HepG2 (cell line): ENCODE results near the gene WNK4. TPM values are rescaled to one million over a fixed set of nuclear protein-coding genes. Genes with fewer than 3 reads are reported as not detected.
A peak's percentile ranks its signal among the peaks of the same experiment; 100 is the strongest.

ENCODE experiments used
- AKAP8 ChIP-seq: sonication (generic); formaldehyde crosslinking; IDR thresholded peaks from 2 replicates; pipeline ENCODE4 v1.5.1; 2020; ENCODE audit warnings: mild to moderate bottlenecking, missing genetic modification reagents
- ELF1 ChIP-seq: sonication (generic); formaldehyde crosslinking; IDR thresholded peaks from 2 replicates; pipeline ENCODE4 v1.4.0; 2020; ENCODE audit warnings: missing genetic modification reagents
- GATAD1 ChIP-seq: IDR thresholded peaks from 2 replicates; pipeline ENCODE4 v1.6.1; 2016; ENCODE audit warnings: missing genetic modification reagents, missing compliant biosample characterization
- HMG20A ChIP-seq: IDR thresholded peaks from 2 replicates; pipeline ENCODE4 v1.6.1; 2016; ENCODE audit warnings: borderline replicate concordance
- JDP2 ChIP-seq: sonication (generic); formaldehyde crosslinking; IDR thresholded peaks from 2 replicates; pipeline ENCODE4 v1.8.1; 2022; ENCODE audit warnings: missing genetic modification reagents, borderline replicate concordance
- KLF9 ChIP-seq: IDR thresholded peaks from 2 replicates; pipeline ENCODE4 v1.6.1; 2016; ENCODE audit warnings: low read depth
- NCOA5 ChIP-seq: sonication (generic); formaldehyde crosslinking; IDR thresholded peaks from 2 replicates; pipeline ENCODE4 v1.4.0; 2020; ENCODE audit warnings: missing genetic modification reagents
- RARA ChIP-seq: IDR thresholded peaks from 2 replicates; pipeline ENCODE4 v1.6.1; 2016; ENCODE audit warnings: missing genetic modification reagents, missing compliant biosample characterization
- RBFOX2 ChIP-seq: fragments of 200-400 bp; formaldehyde crosslinking; IDR thresholded peaks from 2 replicates; pipeline ENCODE4 v1.6.1; 2017; ENCODE audit warnings: low read depth, mild to moderate bottlenecking, low read length
- SIN3B ChIP-seq: fragments of 150-350 bp; IDR thresholded peaks from 2 replicates; pipeline ENCODE4 v1.6.1; 2014; ENCODE audit warnings: low read length
- SMYD3 ChIP-seq: sonication (generic); formaldehyde crosslinking; IDR thresholded peaks from 2 replicates; pipeline ENCODE4 v1.8.1; 2023; ENCODE audit warnings: mild to moderate bottlenecking, missing genetic modification reagents
- ZFYVE20 ChIP-seq: sonication (generic); formaldehyde crosslinking; IDR thresholded peaks from 2 replicates; pipeline ENCODE4 v1.8.0; 2023; ENCODE audit warnings: low read depth, mild to moderate bottlenecking, moderate library complexity, missing genetic modification reagents, borderline replicate concordance
- ZIK1 ChIP-seq: sonication (generic); formaldehyde crosslinking; IDR thresholded peaks from 2 replicates; pipeline ENCODE4 v1.5.0; 2020; ENCODE audit warnings: mild to moderate bottlenecking, low read depth, missing genetic modification reagents, borderline replicate concordance
- ZNF446 ChIP-seq: sonication (generic); formaldehyde crosslinking; IDR thresholded peaks from 2 replicates; pipeline ENCODE4 v1.5.0; 2020; ENCODE audit warnings: mild to moderate bottlenecking, missing genetic modification reagents
- ZNF460 ChIP-seq: sonication (generic); formaldehyde crosslinking; IDR thresholded peaks from 2 replicates; pipeline ENCODE4 v1.5.1; 2020; ENCODE audit warnings: missing genetic modification reagents, mild to moderate bottlenecking, borderline replicate concordance
- ZNF547 ChIP-seq: sonication (generic); formaldehyde crosslinking; IDR thresholded peaks from 2 replicates; pipeline ENCODE4 v1.5.1; 2020; ENCODE audit warnings: mild to moderate bottlenecking, missing genetic modification reagents
- ZNF644 ChIP-seq: IDR thresholded peaks from 2 replicates; pipeline ENCODE4 v1.6.1; 2016; ENCODE audit warnings: low read depth
- ZNF709 ChIP-seq: sonication (generic); formaldehyde crosslinking; IDR thresholded peaks from 2 replicates; pipeline ENCODE4 v1.5.0; 2020; ENCODE audit warnings: mild to moderate bottlenecking, missing genetic modification reagents
- ZNF75D ChIP-seq: sonication (generic); formaldehyde crosslinking; IDR thresholded peaks from 2 replicates; pipeline ENCODE4 v1.8.1; 2023; ENCODE audit warnings: missing genetic modification reagents, mild to moderate bottlenecking, borderline replicate concordance
- polyA plus RNA-seq, 8 experiments: library from polyadenylated mRNA; depleted of rRNA in 3 of 8; stranded (reverse) in 7 of 8; unstranded in 1 of 8; fragments of >200 nt; fragmentation: Illumina TruSeq in 4 of 8; extraction: Trizol in 4 of 8; gene quantifications; 2 replicates each; pipeline versions ENCODE4 v1.2.1 to v1.2.3, GENCODE V29; 2011 to 2016; ENCODE audit warnings: low read depth in 4 of 8, missing spikeins in 1 of 8, mixed read lengths in 1 of 8; ENCODE audit not compliant: insufficient read depth in 1 of 8
- total RNA-seq, 5 experiments: library from RNA; depleted of rRNA; stranded (reverse); fragments of >200 nt; fragmentation: Illumina TruSeq; extraction: Trizol; gene quantifications; 2 replicates each; pipeline ENCODE4 v1.2.3, GENCODE V29; 2016; ENCODE audit warnings: low read depth in 1 of 5
- TF ChIP-seq, protein P1 (sequence below): sonication (generic); formaldehyde crosslinking; IDR thresholded peaks from one replicate; pipeline ENCODE4 v1.5.1; 2020; ENCODE audit warnings: mild to moderate bottlenecking, missing genetic modification reagents; ENCODE audit errors: not compliant biosample characterization
- TF ChIP-seq, protein P2 (sequence below): sonication (generic); formaldehyde crosslinking; IDR thresholded peaks from 2 replicates; pipeline ENCODE4 v1.4.0; 2020; ENCODE audit warnings: missing genetic modification reagents, borderline replicate concordance
- TF ChIP-seq, protein P3 (sequence below), 2 experiments: fragments of 450-650 bp in 1 of 2; sonication (generic) in 1 of 2; formaldehyde crosslinking; IDR thresholded peaks; 2 replicates each; pipeline versions ENCODE4 v1.5.0 to v1.8.0; 2020 to 2022; ENCODE audit warnings: mild to moderate bottlenecking in 1 of 2, missing genetic modification reagents in 1 of 2

WNK4 gene
- total and polyA plus RNA-seq, 2 of the 13 experiments (the other 11 are each of a cell fraction or from before 2014, with no cell fraction given): 2.7 to 13.7 TPM

DNA sequence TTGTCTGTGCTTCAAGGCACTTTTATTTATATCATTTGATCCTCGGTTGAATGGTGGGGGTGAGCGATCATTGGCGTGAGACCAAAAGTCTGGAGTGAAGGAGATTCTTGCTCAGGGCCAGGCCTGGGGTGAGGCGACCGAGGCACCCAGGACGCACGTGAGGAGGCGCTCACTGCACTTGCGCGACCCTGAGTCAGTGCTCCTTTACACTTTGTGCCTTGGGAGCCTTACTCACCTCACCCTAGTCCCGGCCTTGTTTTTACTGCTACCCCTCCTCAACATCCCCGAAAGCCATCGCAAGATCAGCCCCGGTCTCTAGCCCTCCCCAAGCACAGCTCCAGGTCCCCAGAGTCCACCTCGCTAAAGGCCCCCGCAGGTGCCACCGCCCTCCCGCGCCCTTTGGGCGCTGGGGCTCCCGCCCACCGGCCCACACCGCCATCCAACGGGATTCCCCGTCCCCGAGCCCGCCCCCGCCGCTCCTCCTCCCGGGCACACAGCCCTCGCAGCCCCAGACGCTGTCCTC lies 36.1 kb upstream of the WNK4 start (continued):
- TF ChIP-seq ZNF75D (CRISPR knock-in tag) (no peak), SMYD3 (CRISPR knock-in tag) (no peak; the same call in 1 of the 2 replicates), KLF9 (CRISPR knock-in tag) (no peak), NCOA5 (CRISPR knock-in tag) (no peak), ZIK1 (CRISPR knock-in tag) (0 out of 2 replicates have a peak, but pooled peaks have one; percentile 10), RBFOX2 (no peak), ZNF446 (CRISPR knock-in tag) (peak; percentile 72; the same call in 1 of the 2 replicates), RARA (CRISPR knock-in tag) (peak; percentile 21; the same call in 1 of the 2 replicates), ZNF644 (no peak), GATAD1 (CRISPR knock-in tag) (no peak), AKAP8 (CRISPR knock-in tag) (no peak), ELF1 (CRISPR knock-in tag) (no peak), HMG20A (CRISPR knock-in tag) (no peak), ZFYVE20 (CRISPR knock-in tag) (no peak), SIN3B (no peak), ZNF709 (CRISPR knock-in tag) (no peak), ZNF547 (CRISPR knock-in tag) (no peak; the same call in 1 of the 2 replicates), JDP2 (CRISPR knock-in tag) (no peak), ZNF460 (no peak)
- TF ChIP-seq, protein P1, sequence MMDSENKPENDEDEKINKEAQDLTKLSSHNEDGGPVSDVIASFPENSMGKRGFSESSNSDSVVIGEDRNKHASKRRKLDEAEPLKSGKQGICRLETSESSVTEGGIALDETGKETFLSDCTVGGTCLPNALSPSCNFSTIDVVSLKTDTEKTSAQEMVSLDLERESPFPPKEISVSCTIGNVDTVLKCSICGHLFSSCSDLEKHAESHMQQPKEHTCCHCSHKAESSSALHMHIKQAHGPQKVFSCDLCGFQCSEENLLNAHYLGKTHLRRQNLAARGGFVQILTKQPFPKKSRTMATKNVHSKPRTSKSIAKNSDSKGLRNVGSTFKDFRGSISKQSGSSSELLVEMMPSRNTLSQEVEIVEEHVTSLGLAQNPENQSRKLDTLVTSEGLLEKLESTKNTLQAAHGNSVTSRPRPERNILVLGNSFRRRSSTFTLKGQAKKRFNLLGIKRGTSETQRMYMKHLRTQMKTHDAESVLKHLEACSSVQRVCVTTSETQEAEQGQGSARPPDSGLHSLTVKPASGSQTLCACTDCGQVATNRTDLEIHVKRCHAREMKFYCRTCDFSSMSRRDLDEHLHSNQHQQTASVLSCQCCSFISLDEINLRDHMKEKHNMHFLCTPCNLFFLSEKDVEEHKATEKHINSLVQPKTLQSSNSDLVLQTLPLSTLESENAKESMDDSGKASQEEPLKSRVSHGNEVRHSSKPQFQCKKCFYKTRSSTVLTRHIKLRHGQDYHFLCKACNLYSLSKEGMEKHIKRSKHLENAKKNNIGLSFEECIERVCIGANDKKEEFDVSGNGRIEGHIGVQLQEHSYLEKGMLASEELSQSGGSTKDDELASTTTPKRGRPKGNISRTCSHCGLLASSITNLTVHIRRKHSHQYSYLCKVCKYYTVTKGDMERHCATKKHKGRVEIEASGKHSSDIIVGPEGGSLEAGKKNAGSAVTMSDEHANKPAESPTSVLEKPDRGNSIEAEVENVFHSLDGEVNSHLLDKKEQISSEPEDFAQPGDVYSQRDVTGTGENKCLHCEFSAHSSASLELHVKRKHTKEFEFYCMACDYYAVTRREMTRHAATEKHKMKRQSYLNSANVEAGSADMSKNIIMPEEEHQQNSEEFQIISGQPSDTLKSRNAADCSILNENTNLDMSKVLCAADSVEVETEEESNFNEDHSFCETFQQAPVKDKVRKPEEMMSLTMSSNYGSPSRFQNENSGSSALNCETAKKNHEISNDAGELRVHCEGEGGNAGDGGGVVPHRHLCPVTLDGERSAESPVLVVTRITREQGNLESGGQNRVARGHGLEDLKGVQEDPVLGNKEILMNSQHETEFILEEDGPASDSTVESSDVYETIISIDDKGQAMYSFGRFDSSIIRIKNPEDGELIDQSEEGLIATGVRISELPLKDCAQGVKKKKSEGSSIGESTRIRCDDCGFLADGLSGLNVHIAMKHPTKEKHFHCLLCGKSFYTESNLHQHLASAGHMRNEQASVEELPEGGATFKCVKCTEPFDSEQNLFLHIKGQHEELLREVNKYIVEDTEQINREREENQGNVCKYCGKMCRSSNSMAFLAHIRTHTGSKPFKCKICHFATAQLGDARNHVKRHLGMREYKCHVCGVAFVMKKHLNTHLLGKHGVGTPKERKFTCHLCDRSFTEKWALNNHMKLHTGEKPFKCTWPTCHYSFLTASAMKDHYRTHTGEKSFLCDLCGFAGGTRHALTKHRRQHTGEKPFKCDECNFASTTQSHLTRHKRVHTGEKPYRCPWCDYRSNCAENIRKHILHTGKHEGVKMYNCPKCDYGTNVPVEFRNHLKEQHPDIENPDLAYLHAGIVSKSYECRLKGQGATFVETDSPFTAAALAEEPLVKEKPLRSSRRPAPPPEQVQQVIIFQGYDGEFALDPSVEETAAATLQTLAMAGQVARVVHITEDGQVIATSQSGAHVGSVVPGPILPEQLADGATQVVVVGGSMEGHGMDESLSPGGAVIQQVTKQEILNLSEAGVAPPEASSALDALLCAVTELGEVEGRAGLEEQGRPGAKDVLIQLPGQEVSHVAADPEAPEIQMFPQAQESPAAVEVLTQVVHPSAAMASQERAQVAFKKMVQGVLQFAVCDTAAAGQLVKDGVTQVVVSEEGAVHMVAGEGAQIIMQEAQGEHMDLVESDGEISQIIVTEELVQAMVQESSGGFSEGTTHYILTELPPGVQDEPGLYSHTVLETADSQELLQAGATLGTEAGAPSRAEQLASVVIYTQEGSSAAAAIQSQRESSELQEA (CRISPR knock-in tag): no peak
- TF ChIP-seq, protein P2, sequence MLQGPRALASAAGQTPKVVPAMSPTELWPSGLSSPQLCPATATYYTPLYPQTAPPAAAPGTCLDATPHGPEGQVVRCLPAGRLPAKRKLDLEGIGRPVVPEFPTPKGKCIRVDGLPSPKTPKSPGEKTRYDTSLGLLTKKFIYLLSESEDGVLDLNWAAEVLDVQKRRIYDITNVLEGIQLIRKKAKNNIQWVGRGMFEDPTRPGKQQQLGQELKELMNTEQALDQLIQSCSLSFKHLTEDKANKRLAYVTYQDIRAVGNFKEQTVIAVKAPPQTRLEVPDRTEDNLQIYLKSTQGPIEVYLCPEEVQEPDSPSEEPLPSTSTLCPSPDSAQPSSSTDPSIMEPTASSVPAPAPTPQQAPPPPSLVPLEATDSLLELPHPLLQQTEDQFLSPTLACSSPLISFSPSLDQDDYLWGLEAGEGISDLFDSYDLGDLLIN (CRISPR knock-in tag): no peak; the same call in 1 of the 2 replicates
- TF ChIP-seq, protein P3, sequence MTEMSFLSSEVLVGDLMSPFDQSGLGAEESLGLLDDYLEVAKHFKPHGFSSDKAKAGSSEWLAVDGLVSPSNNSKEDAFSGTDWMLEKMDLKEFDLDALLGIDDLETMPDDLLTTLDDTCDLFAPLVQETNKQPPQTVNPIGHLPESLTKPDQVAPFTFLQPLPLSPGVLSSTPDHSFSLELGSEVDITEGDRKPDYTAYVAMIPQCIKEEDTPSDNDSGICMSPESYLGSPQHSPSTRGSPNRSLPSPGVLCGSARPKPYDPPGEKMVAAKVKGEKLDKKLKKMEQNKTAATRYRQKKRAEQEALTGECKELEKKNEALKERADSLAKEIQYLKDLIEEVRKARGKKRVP (CRISPR knock-in tag; IDR thresholded peaks at IDR 0.05): peak in 1 of 2 experiments; percentile 14; a peak in 1 of 4 replicates
